Hepatocyte (in vitro differentiated cells): Measurements from ENCODE around the gene PTH1R.

Source experiments
- EZH2 ChIP-seq: fragments of 200-600 bp; sonication (generic); IDR thresholded peaks from 2 replicates; pipeline ENCODE4 v1.6.1; 2016; ENCODE audit warnings: antibody characterized with exemption, mild to moderate bottlenecking, borderline replicate concordance
- EZH2phosphoT487 ChIP-seq: fragments of 200-600 bp; sonication (generic); IDR thresholded peaks from one replicate; pipeline ENCODE4 v1.6.1; 2018; ENCODE audit warnings: antibody characterized with exemption, mild to moderate bottlenecking, low read depth, moderate library complexity; ENCODE audit not compliant: unreplicated experiment, severe bottlenecking
- TF ChIP-seq, protein P1 (sequence below): fragments of 200-600 bp; sonication (generic); IDR thresholded peaks from 2 replicates; pipeline ENCODE4 v1.5.1; 2016; ENCODE audit warnings: antibody characterized with exemption, mild to moderate bottlenecking; ENCODE audit not compliant: poor library complexity

DNA sequence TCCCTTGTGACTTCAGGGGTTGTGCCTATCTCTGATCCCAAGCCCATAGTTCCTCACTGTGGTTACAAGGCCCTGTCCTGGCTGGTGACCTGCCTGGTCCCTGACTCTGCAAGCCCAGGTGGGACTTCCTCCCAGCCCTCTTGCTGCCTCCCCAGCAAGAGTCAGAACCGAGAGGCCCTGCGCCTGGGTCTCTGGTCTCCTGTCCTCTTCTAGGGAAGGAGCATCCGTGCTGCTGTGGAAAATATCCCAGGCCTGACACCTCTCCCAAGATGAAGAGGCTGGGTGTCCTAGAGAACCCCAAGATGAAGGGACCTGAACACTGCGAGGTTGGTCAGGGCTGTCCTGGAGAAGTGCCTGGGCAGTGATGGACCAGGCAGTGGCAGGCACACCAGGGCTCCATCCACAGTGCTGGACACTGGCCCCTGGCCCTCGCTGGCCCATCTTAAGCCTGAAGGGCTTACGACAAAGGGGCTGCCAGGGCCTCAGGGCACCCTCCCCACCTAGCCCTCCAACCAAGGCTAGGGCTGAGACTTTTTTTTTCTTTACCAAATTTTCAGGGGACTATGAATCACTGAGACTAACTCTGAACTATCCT, 32.7 kb downstream of the PTH1R start:
- TF ChIP-seq, protein P1, sequence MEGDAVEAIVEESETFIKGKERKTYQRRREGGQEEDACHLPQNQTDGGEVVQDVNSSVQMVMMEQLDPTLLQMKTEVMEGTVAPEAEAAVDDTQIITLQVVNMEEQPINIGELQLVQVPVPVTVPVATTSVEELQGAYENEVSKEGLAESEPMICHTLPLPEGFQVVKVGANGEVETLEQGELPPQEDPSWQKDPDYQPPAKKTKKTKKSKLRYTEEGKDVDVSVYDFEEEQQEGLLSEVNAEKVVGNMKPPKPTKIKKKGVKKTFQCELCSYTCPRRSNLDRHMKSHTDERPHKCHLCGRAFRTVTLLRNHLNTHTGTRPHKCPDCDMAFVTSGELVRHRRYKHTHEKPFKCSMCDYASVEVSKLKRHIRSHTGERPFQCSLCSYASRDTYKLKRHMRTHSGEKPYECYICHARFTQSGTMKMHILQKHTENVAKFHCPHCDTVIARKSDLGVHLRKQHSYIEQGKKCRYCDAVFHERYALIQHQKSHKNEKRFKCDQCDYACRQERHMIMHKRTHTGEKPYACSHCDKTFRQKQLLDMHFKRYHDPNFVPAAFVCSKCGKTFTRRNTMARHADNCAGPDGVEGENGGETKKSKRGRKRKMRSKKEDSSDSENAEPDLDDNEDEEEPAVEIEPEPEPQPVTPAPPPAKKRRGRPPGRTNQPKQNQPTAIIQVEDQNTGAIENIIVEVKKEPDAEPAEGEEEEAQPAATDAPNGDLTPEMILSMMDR, result no peak
- TF ChIP-seq EZH2phosphoT487 (no peak), EZH2 (no peak)
